SK-N-SH (cell line): ENCODE results near the gene USP47. TPM values are rescaled to one million over a fixed set of nuclear protein-coding genes. Genes with fewer than 3 reads are reported as not detected.

Experiments used
- CTCF ChIA-PET: fragments of 300-600, 350-600 bp; formaldehyde crosslinking; extraction: SDS; loops from one replicate; lab custom pipeline; 2021; lab: Yijun Ruan, JAX
- POLR2A ChIA-PET: fragments of 350-600 bp; sonication (Branson Sonifier 250); formaldehyde crosslinking; extraction: SDS; loops from one replicate; lab custom pipeline; 2020; ENCODE audit warnings: antibody characterized with exemption, inconsistent platforms; lab: Yijun Ruan, JAX
- DNase-seq: peaks from one replicate; pipeline ENCODE4 v3.0.0; 2012
- H2AFZ ChIP-seq: fragments of 200-600 bp; sonication (generic); 2 replicates; pipeline ENCODE4 v1.8.1; 2016; ENCODE audit warnings: antibody characterized with exemption, mild to moderate bottlenecking, low read depth
- H3F3A ChIP-seq: fragments of 200-600 bp; sonication (generic); replicated peaks from 2 replicates; pipeline ENCODE3; 2016; ENCODE audit warnings: antibody characterized with exemption, mild to moderate bottlenecking; ENCODE audit not compliant: insufficient read depth
- H3K27ac ChIP-seq, 2 experiments: fragments of 200-500 bp in 1 of 2; fragments of 200-600 bp in 1 of 2; sonication (Bioruptor generic) in 1 of 2; sonication (generic), shearing (Covaris generic) in 1 of 2; 2 replicates each; pipeline versions ENCODE4 v1.5.1 to v1.6.1; 2014 to 2016; ENCODE audit warnings: low read depth in 2 of 2, inconsistent platforms in 1 of 2, low read length in 1 of 2, mild to moderate bottlenecking in 1 of 2, mixed read lengths in 1 of 2
- H3K27me3 ChIP-seq: fragments of 200-600 bp; sonication (generic), shearing (Covaris generic); 2 replicates; pipeline ENCODE4 v1.6.1; 2016; ENCODE audit warnings: mixed run types; ENCODE audit not compliant: insufficient read depth
- H3K36me3 ChIP-seq, 2 experiments: fragments of 200-500 bp in 1 of 2; fragments of 200-600 bp in 1 of 2; sonication (Bioruptor generic) in 1 of 2; sonication (generic) in 1 of 2; replicated peaks in 1 of 2; 2 replicates each; pipeline versions ENCODE3 to v1.5.1; 2014 to 2016; ENCODE audit warnings: low read length in 1 of 2, mild to moderate bottlenecking in 1 of 2; ENCODE audit not compliant: insufficient read depth in 2 of 2, control insufficient read depth in 1 of 2
- H3K4me1 ChIP-seq, 2 experiments: fragments of 200-500 bp in 1 of 2; fragments of 200-600 bp in 1 of 2; sonication (Bioruptor generic) in 1 of 2; sonication (generic), shearing (Covaris generic) in 1 of 2; 2 replicates each; pipeline versions ENCODE4 v1.5.1 to v1.6.1; 2014 to 2016; ENCODE audit warnings: low read depth in 1 of 2, low read length in 1 of 2, mixed run types in 1 of 2; ENCODE audit not compliant: insufficient read depth in 2 of 2, control insufficient read depth in 1 of 2
- H3K4me2 ChIP-seq: fragments of 200-600 bp; sonication (generic), shearing (Covaris generic); 2 replicates; pipeline ENCODE4 v1.6.1; 2017; ENCODE audit warnings: mixed run types
- H3K4me3 ChIP-seq, 2 experiments: fragments of 200-500 bp in 1 of 2; fragments of 200-600 bp in 1 of 2; sonication (Bioruptor generic) in 1 of 2; sonication (generic), shearing (Covaris generic) in 1 of 2; 2 replicates each; pipeline versions ENCODE4 v1.5.1 to v1.8.1; 2014 to 2016; ENCODE audit warnings: low read depth in 2 of 2, inconsistent platforms in 1 of 2, low read length in 1 of 2, mild to moderate bottlenecking in 1 of 2, mixed read lengths in 1 of 2, moderate library complexity in 1 of 2
- H3K79me2 ChIP-seq: fragments of 200-600 bp; sonication (generic); 2 replicates; pipeline ENCODE4 v1.8.1; 2017; ENCODE audit warnings: mild to moderate bottlenecking; ENCODE audit not compliant: insufficient read depth
- H3K9ac ChIP-seq: fragments of 200-600 bp; sonication (generic); 2 replicates; pipeline ENCODE4 v1.6.1; 2017; ENCODE audit warnings: mixed run types
- H3K9me2 ChIP-seq: fragments of 200-600 bp; sonication (generic); 2 replicates; pipeline ENCODE4 v1.6.1; 2017; ENCODE audit warnings: mixed run types
- H3K9me3 ChIP-seq: fragments of 200-600 bp; sonication (generic); 2 replicates; pipeline ENCODE4 v1.6.1; 2017; ENCODE audit warnings: mixed run types, mild to moderate bottlenecking, moderate library complexity
- H4K20me1 ChIP-seq: fragments of 200-600 bp; sonication (generic); 2 replicates; pipeline ENCODE4 v1.6.1; 2017; ENCODE audit warnings: mild to moderate bottlenecking, mixed run types; ENCODE audit not compliant: insufficient read depth
- ELF1 ChIP-seq: IDR thresholded peaks from 2 replicates; pipeline ENCODE4 v1.4.0; 2012
- EP300 ChIP-seq, 2 experiments: IDR thresholded peaks; 2 replicates each; pipeline versions ENCODE4 v1.4.0 to v1.6.1; 2012; ENCODE audit warnings: borderline replicate concordance in 1 of 2, low read depth in 1 of 2, low read length in 1 of 2
- EZH2phosphoT487 ChIP-seq: fragments of 200-600 bp; sonication (generic); IDR thresholded peaks from 2 replicates; pipeline ENCODE4 v1.6.1; 2017; ENCODE audit warnings: low read depth, mixed run types, mild to moderate bottlenecking, antibody characterized with exemption, moderate library complexity, borderline replicate concordance
- GATA2 ChIP-seq: sonication (generic); formaldehyde crosslinking; IDR thresholded peaks from 2 replicates; pipeline ENCODE4 v1.5.0; 2020; ENCODE audit warnings: mild to moderate bottlenecking, missing genetic modification reagents
- NFIC ChIP-seq: IDR thresholded peaks from 2 replicates; pipeline ENCODE4 v1.4.0; 2012; ENCODE audit warnings: borderline replicate concordance
- NRF1 ChIP-seq: IDR thresholded peaks from 2 replicates; pipeline ENCODE4 v1.6.1; 2012; ENCODE audit warnings: low read depth, mild to moderate bottlenecking, low read length
- POLR2AphosphoS5 ChIP-seq: IDR thresholded peaks from 2 replicates; pipeline ENCODE4 v1.6.1; 2012; ENCODE audit warnings: low read depth, low read length
- RAD21 ChIP-seq: IDR thresholded peaks from 2 replicates; pipeline ENCODE4 v1.6.1; 2012; ENCODE audit warnings: mild to moderate bottlenecking, low read length
- RCOR1 ChIP-seq: fragments of 150-350 bp; IDR thresholded peaks from 2 replicates; pipeline ENCODE4 v1.6.1; 2017; ENCODE audit warnings: antibody characterized with exemption, low read length
- RFX5 ChIP-seq: IDR thresholded peaks from 2 replicates; pipeline ENCODE4 v1.6.1; 2012; ENCODE audit warnings: mild to moderate bottlenecking, improper control_type of control experiment, low read length
- RXRA ChIP-seq: IDR thresholded peaks from 2 replicates; pipeline ENCODE4 v1.4.0; 2012; ENCODE audit warnings: low read depth, mild to moderate bottlenecking, borderline replicate concordance
- SMC3 ChIP-seq: IDR thresholded peaks from 2 replicates; pipeline ENCODE4 v1.6.1; 2012; ENCODE audit warnings: low read depth, low read length, improper control_type of control experiment
- TAF1 ChIP-seq: IDR thresholded peaks from 2 replicates; pipeline ENCODE4 v1.6.1; 2012; ENCODE audit warnings: low read depth, mild to moderate bottlenecking, low read length, moderate library complexity, borderline replicate concordance
- WGBS: methylation state at CpG from one replicate; pipeline ENCODE4 v1.1.6; 2017; ENCODE audit warnings: low lambda C conversion rate; 5-methylcytosine and 5-hydroxymethylcytosine counted together
- polyA plus RNA-seq, 3 experiments: library from polyadenylated mRNA; depleted of rRNA; stranded (reverse); fragments of >200 nt; gene quantifications; 2 replicates each; pipeline ENCODE4 v1.2.3, GENCODE V29; 2012
- TF ChIP-seq, protein P1 (sequence below): IDR thresholded peaks from 2 replicates; pipeline ENCODE4 v1.4.0; 2012; ENCODE audit warnings: low read depth, borderline replicate concordance
- TF ChIP-seq, protein P2 (sequence below): IDR thresholded peaks from 2 replicates; pipeline ENCODE4 v1.4.0; 2012; ENCODE audit warnings: low read depth, borderline replicate concordance
- TF ChIP-seq, protein P3 (sequence below): fragments of 150-350 bp; IDR thresholded peaks from 2 replicates; pipeline ENCODE4 v1.6.1; 2016; ENCODE audit warnings: mild to moderate bottlenecking, low read depth, low read length
- TF ChIP-seq, protein P4 (sequence below): IDR thresholded peaks from 2 replicates; pipeline ENCODE4; 2012
- TF ChIP-seq, protein P5 (sequence below): fragments of 150-350 bp; IDR thresholded peaks from 2 replicates; pipeline ENCODE4 v1.6.1; 2017; ENCODE audit warnings: antibody characterized with exemption, low read length, low read depth, borderline replicate concordance

The USP47 gene
- polyA plus RNA-seq, 1 of the 3 experiments (the other 2 are of a cell fraction): 10.3 TPM

DNA sequence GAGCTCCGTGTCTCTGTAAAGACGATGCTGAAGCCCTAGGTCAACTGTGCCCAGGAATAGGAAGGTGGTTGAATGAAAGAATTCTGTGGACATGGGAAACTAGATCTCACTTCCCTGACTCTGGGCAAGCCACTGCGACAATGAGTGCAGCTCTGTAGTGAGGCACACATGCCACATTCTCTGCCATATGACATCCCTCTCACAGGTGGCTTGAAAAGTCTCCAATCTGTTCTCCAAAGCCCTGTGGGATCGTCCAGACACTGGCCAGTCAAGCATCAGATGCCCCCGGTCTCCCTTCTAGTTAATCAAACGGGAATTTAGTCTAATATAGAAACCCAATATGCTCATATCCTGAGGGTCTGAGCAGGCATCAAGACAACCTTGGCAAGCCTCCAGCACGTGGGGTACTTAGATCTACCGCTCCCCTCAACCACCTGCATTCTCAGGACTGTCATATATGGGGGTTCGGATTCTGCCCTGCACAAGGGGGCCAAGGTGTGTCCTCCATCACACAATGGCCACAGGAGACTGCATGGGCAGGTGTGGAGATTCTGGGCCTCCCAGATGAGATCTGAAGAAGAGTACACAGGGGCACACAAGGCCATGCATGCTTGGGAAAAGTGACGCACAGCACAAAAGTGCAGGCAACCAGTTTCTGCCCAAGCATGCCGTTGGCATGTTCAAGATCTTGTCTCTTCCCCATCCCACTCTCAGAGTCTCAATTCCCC lies 154.7 kb downstream of the USP47 start:
- 89% methylated on average over 11 of the region's 11 CpGs for WGBS
- no peaks in the 10 kb centered on the region for H3K9me3 ChIP-seq
- H3K9me2 ChIP-seq: no peaks in the 10 kb centered on the region
- peaks cover 66% of the 10 kb centered on the region for H3F3A ChIP-seq
- H3K27me3 ChIP-seq: no peaks in the 10 kb centered on the region
- H3K27ac ChIP-seq: peak overlapping the region; percentile 85 to 99
- H4K20me1 ChIP-seq: no peaks in the 10 kb centered on the region
- no peak for TF ChIP-seq RCOR1
- no peak for TF ChIP-seq POLR2AphosphoS5
- 0 out of 2 replicates have a peak, but pooled peaks have one; percentile 19 for TF ChIP-seq GATA2
- TF ChIP-seq RAD21: no peak
- peaks cover 55 to 65% of the 10 kb centered on the region in 2 experiments for H3K36me3 ChIP-seq
- ChIA-PET POLR2A (interaction anchor here (0.8 to 1.3 kb wide), 3 partner anchors 11 to 28 kb away, joined by 3 to 4 read pairs (median 3); no protein-coding TSS in a partner anchor), CTCF (interaction anchor here (1.1 to 2.7 kb wide), 4 partner anchors 20 to 65 kb away, joined by 3 to 7 read pairs (median 6); no protein-coding TSS in a partner anchor)
- no peak overlapping the region for H2AFZ ChIP-seq
- no peak for DNase-seq
- no peak overlapping the region for H3K4me3 ChIP-seq
- no peak overlapping the region for H3K4me2 ChIP-seq
- H3K4me1 ChIP-seq: peaks cover 38 to 57% of the 10 kb centered on the region in 2 experiments
- H3K79me2 ChIP-seq: peaks cover 66% of the 10 kb centered on the region
- H3K9ac ChIP-seq: no peak overlapping the region

DNA sequence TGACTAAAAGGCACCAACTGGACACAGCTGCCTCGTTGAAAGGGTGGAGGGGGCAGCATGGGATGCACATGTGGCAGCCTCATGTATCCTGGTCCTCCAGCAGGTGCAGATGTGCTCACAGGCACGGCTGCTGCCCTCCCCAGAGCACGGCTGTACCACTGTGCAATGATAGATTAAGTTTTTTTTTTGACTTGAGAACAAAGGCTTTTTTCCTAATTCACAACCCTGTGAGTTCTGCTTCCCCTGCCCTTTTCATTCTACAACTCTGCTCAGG lies 155.2 kb downstream of the USP47 start:
- H3K4me2 ChIP-seq: no peak overlapping the region
- H3K9ac ChIP-seq: no peak overlapping the region
- POLR2A ChIA-PET: interaction anchor here (0.8 to 1.2 kb wide), 2 partner anchors 10 to 28 kb away, joined by 3 to 4 read pairs; no protein-coding TSS in a partner anchor
- no peaks in the 10 kb centered on the region for H3K9me2 ChIP-seq
- no peak overlapping the region for H2AFZ ChIP-seq
- H3K27me3 ChIP-seq: no peaks in the 10 kb centered on the region
- no peak overlapping the region for H3K4me3 ChIP-seq
- peaks cover 65% of the 10 kb centered on the region for H3K79me2 ChIP-seq
- H4K20me1 ChIP-seq: no peaks in the 10 kb centered on the region
- H3K36me3 ChIP-seq: peaks cover 60 to 65% of the 10 kb centered on the region in 2 experiments
- peaks cover 66% of the 10 kb centered on the region for H3F3A ChIP-seq
- peak overlapping the region; percentile 85 to 99 for H3K27ac ChIP-seq
- H3K4me1 ChIP-seq: peaks cover 36 to 52% of the 10 kb centered on the region in 2 experiments
- DNase-seq: peak; percentile 44
- WGBS: 50% methylated on average over 3 of the region's 3 CpGs
- CTCF ChIA-PET: interaction anchor here (1.4 kb wide), 1 partner anchor 50 kb away, joined by 4 read pairs; no protein-coding TSS in a partner anchor
- H3K9me3 ChIP-seq: no peaks in the 10 kb centered on the region
- TF ChIP-seq NRF1 (no peak), POLR2AphosphoS5 (no peak), GATA2 (no peak), RXRA (no peak), EZH2phosphoT487 (no peak), RFX5 (no peak), SMC3 (no peak), NFIC (no peak), ELF1 (no peak), TAF1 (no peak), EP300 (IDR thresholded peaks at IDR 0.05; ENCODE audit: borderline replicate concordance in 1 of 2, low read depth in 1 of 2, low read length in 1 of 2) (no peak)
- TF ChIP-seq, protein P1, sequence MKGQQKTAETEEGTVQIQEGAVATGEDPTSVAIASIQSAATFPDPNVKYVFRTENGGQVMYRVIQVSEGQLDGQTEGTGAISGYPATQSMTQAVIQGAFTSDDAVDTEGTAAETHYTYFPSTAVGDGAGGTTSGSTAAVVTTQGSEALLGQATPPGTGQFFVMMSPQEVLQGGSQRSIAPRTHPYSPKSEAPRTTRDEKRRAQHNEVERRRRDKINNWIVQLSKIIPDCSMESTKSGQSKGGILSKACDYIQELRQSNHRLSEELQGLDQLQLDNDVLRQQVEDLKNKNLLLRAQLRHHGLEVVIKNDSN: no peak
- TF ChIP-seq, protein P2, sequence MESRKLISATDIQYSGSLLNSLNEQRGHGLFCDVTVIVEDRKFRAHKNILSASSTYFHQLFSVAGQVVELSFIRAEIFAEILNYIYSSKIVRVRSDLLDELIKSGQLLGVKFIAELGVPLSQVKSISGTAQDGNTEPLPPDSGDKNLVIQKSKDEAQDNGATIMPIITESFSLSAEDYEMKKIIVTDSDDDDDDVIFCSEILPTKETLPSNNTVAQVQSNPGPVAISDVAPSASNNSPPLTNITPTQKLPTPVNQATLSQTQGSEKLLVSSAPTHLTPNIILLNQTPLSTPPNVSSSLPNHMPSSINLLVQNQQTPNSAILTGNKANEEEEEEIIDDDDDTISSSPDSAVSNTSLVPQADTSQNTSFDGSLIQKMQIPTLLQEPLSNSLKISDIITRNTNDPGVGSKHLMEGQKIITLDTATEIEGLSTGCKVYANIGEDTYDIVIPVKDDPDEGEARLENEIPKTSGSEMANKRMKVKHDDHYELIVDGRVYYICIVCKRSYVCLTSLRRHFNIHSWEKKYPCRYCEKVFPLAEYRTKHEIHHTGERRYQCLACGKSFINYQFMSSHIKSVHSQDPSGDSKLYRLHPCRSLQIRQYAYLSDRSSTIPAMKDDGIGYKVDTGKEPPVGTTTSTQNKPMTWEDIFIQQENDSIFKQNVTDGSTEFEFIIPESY: no peak
- TF ChIP-seq, protein P3, sequence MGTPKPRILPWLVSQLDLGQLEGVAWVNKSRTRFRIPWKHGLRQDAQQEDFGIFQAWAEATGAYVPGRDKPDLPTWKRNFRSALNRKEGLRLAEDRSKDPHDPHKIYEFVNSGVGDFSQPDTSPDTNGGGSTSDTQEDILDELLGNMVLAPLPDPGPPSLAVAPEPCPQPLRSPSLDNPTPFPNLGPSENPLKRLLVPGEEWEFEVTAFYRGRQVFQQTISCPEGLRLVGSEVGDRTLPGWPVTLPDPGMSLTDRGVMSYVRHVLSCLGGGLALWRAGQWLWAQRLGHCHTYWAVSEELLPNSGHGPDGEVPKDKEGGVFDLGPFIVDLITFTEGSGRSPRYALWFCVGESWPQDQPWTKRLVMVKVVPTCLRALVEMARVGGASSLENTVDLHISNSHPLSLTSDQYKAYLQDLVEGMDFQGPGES: no peak
- TF ChIP-seq, protein P4, sequence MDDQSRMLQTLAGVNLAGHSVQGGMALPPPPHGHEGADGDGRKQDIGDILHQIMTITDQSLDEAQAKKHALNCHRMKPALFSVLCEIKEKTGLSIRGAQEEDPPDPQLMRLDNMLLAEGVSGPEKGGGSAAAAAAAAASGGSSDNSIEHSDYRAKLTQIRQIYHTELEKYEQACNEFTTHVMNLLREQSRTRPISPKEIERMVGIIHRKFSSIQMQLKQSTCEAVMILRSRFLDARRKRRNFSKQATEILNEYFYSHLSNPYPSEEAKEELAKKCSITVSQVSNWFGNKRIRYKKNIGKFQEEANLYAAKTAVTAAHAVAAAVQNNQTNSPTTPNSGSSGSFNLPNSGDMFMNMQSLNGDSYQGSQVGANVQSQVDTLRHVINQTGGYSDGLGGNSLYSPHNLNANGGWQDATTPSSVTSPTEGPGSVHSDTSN: no peak
- TF ChIP-seq, protein P5, sequence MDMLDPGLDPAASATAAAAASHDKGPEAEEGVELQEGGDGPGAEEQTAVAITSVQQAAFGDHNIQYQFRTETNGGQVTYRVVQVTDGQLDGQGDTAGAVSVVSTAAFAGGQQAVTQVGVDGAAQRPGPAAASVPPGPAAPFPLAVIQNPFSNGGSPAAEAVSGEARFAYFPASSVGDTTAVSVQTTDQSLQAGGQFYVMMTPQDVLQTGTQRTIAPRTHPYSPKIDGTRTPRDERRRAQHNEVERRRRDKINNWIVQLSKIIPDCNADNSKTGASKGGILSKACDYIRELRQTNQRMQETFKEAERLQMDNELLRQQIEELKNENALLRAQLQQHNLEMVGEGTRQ: no peak
